GM23338 (cell line): ENCODE data around the gene TMEM179. TPM values are rescaled to one million over a fixed set of nuclear protein-coding genes. Genes with fewer than 3 reads are reported as not detected.

Source experiments
- ATAC-seq: fragments of 200-7000 bp; cut with Tn5 transposase; 3 replicates; pipeline ENCODE4 v1.9.1; 2020
- DNase-seq: peaks from one replicate; pipeline ENCODE4 v3.0.0-alpha.2; 2015; ENCODE audit warnings: low spot score
- H2AFZ ChIP-seq: fragments of 200-600 bp; sonication (generic); 2 replicates; pipeline ENCODE4 v1.8.0; 2016; ENCODE audit warnings: antibody characterized with exemption, mild to moderate bottlenecking, moderate library complexity
- H3F3A ChIP-seq: fragments of 200-600 bp; sonication (generic); replicated peaks from 2 replicates; pipeline ENCODE4 v1.8.0; 2017; ENCODE audit warnings: antibody characterized with exemption, mixed run types, low read depth
- H3K27ac ChIP-seq: fragments of 200-600 bp; sonication (generic); 2 replicates; pipeline ENCODE4 v1.6.1; 2016; ENCODE audit warnings: low read depth
- H3K27me3 ChIP-seq: fragments of 200-600 bp; sonication (generic); 2 replicates; pipeline ENCODE4 v1.8.0; 2016; ENCODE audit warnings: mild to moderate bottlenecking, mixed run types, moderate library complexity; ENCODE audit not compliant: insufficient read depth
- H3K36me3 ChIP-seq: fragments of 200-600 bp; sonication (generic); 2 replicates; pipeline ENCODE4 v1.8.0; 2016; ENCODE audit warnings: mild to moderate bottlenecking; ENCODE audit not compliant: insufficient read depth
- H3K4me1 ChIP-seq: fragments of 200-600 bp; sonication (generic); 2 replicates; pipeline ENCODE4 v1.8.0; 2016; ENCODE audit warnings: mild to moderate bottlenecking, moderate library complexity; ENCODE audit not compliant: insufficient read depth
- H3K4me2 ChIP-seq: fragments of 200-600 bp; sonication (generic); 2 replicates; pipeline ENCODE4 v1.7.1; 2017; ENCODE audit warnings: mixed run types
- H3K4me3 ChIP-seq: fragments of 200-600 bp; sonication (generic); 2 replicates; pipeline ENCODE4 v1.6.1; 2016; ENCODE audit warnings: mixed run types
- H3K79me2 ChIP-seq: fragments of 200-600 bp; sonication (generic); replicated peaks from 2 replicates; pipeline ENCODE4 v1.8.0; 2017; ENCODE audit warnings: mild to moderate bottlenecking; ENCODE audit not compliant: insufficient read depth
- H3K9me2 ChIP-seq: fragments of 200-600 bp; sonication (generic); 2 replicates; pipeline ENCODE4 v1.8.0; 2017; ENCODE audit not compliant: insufficient read depth
- H4K20me1 ChIP-seq: fragments of 200-600 bp; sonication (generic); replicated peaks from 2 replicates; pipeline ENCODE4 v1.8.0; 2017; ENCODE audit warnings: mild to moderate bottlenecking; ENCODE audit not compliant: insufficient read depth
- H3K27ac Mint-ChIP-seq: 2 replicates; pipeline ENCODE4 v1.8.0; 2020; ENCODE audit warnings: inconsistent platforms, mild to moderate bottlenecking, moderate library complexity, mixed read lengths
- H3K27me3 Mint-ChIP-seq: 3 replicates; pipeline ENCODE4 v1.8.0; 2022; ENCODE audit warnings: low read depth, mild to moderate bottlenecking, moderate library complexity, mixed read lengths, inconsistent platforms; ENCODE audit not compliant: insufficient read depth, poor library complexity
- H3K36me3 Mint-ChIP-seq: 3 replicates; pipeline ENCODE4 v1.8.0; 2021; ENCODE audit warnings: low read depth, mild to moderate bottlenecking, inconsistent platforms, moderate library complexity, mixed read lengths
- H3K4me1 Mint-ChIP-seq: 3 replicates; pipeline ENCODE4 v1.8.0; 2020; ENCODE audit warnings: mild to moderate bottlenecking, inconsistent platforms, mixed read lengths
- H3K4me3 Mint-ChIP-seq: 3 replicates; pipeline ENCODE4 v1.8.0; 2021; ENCODE audit warnings: moderate library complexity, mild to moderate bottlenecking, inconsistent platforms, mixed read lengths
- H3K9me3 Mint-ChIP-seq: 3 replicates; pipeline ENCODE4 v1.8.0; 2020; ENCODE audit warnings: moderate library complexity, mild to moderate bottlenecking, inconsistent platforms, mixed read lengths
- EZH2 ChIP-seq: fragments of 200-600 bp; sonication (generic); IDR thresholded peaks from one replicate; pipeline ENCODE4 v1.8.0; 2017; ENCODE audit warnings: antibody characterized with exemption, mild to moderate bottlenecking, low read depth; ENCODE audit not compliant: unreplicated experiment
- NANOG ChIP-seq: IDR thresholded peaks from 2 replicates; pipeline ENCODE4 v1.6.1; 2016; ENCODE audit warnings: antibody characterized with exemption, borderline replicate concordance
- POLR2AphosphoS5 ChIP-seq: IDR thresholded peaks from 2 replicates; pipeline ENCODE4 v1.6.1; 2016; ENCODE audit warnings: antibody characterized with exemption, low read depth
- ZNF114 ChIP-seq: fragments of 250-450 bp; sonication (Bioruptor Pico); IDR thresholded peaks from 2 replicates; pipeline ENCODE4 v1.5.0; 2020; ENCODE audit warnings: mild to moderate bottlenecking, moderate library complexity
- ZNF331 ChIP-seq: fragments of 250-450 bp; sonication (Bioruptor Pico); IDR thresholded peaks from 2 replicates; pipeline ENCODE4 v1.5.0; 2020; ENCODE audit warnings: low read depth, mild to moderate bottlenecking, moderate library complexity
- ZNF462 ChIP-seq: fragments of 250-450 bp; sonication (Bioruptor Pico); IDR thresholded peaks from 2 replicates; pipeline ENCODE4 v1.5.0; 2020; ENCODE audit warnings: mild to moderate bottlenecking, moderate library complexity
- polyA plus RNA-seq: library from polyadenylated mRNA; unstranded; fragments of >200 nt; fragmentation: Nextera tagmentation; extraction: Ambion mirVana; gene quantifications from 2 replicates; pipeline ENCODE4 v1.2.1, GENCODE V29; 2016
- total RNA-seq: library from RNA; depleted of rRNA; stranded (reverse); fragments of >200 nt; shearing (Covaris generic); gene quantifications from 2 replicates; pipeline ENCODE4 v1.2.3, GENCODE V29; 2014
- TF ChIP-seq, protein P1 (sequence below): IDR thresholded peaks from 2 replicates; pipeline ENCODE4 v1.6.1; 2016; ENCODE audit warnings: antibody characterized with exemption
- TF ChIP-seq, protein P2 (sequence below), 2 experiments: fragments of 200-600 bp in 1 of 2; sonication (generic) in 1 of 2; conservative IDR thresholded peaks; 2 replicates each; pipeline versions ENCODE4 v1.5.1 to v1.6.1; 2016 to 2017; ENCODE audit warnings: antibody characterized with exemption in 2 of 2, low read depth in 2 of 2, mild to moderate bottlenecking in 2 of 2, moderate library complexity in 1 of 2

TMEM179 gene
- total and polyA plus RNA-seq, 2 experiments from 2014 or later: 1.0 to 4.8 TPM

DNA sequence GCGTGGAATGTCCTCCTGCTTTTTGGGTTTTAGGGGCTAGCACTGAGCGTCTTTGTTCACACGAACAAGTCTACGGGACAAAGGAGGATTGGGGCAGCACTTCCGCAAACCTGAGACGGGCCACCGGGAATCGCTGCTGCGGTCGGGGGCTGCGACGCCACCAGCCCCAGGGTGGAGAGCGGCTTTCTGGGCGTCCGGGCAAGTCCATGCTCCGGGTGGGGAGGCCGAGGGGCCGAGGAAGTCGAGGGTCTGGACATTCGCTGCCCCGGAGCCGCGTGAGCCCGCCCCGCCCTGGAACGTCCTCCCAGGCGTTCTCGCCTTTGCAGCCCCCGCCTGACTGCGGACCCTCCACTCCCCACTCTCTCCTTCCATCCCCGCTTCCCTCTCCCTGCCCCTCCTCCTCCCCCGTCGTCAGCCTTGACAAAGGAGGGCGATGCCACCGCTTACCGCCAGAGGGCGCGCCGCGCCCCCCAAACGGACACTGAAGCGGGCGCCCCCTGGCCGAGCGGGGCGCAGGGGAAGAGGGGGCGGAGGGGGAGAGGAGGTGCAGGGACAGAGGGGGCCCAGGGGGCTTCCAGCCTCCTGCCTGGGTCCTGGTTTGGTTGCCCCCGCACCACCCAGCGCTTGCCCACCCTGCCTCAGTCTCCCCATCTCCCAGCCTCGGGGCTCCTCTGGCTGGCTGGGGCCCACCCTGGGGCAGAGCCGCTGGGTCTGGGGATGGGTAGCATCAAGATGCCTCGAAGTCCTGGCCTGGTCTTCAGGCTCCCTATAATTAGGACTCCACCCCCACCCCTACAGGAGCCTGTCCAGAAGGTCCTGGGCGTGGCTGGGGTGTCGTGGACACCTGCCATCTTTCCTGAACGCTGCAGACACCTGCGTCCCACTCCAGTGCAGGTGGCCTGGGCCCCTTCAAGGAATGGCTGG lies 45.7 kb upstream of the TMEM179 start (continued):
- TF ChIP-seq ZNF462 (no peak), ZNF114 (no peak)

GRCh38 chr14:104647467-104648043 lies 43.0 kb upstream of the TMEM179 start:
- no peak overlapping the region for H2AFZ ChIP-seq
- peaks cover 5% of the 10 kb centered on the region for H3K36me3 Mint-ChIP-seq
- TF ChIP-seq ZNF114 (no peak), POLR2AphosphoS5 (no peak), ZNF331 (CRISPR knock-in tag) (no peak), EZH2 (no peak), NANOG (no peak)
- TF ChIP-seq, protein P1, sequence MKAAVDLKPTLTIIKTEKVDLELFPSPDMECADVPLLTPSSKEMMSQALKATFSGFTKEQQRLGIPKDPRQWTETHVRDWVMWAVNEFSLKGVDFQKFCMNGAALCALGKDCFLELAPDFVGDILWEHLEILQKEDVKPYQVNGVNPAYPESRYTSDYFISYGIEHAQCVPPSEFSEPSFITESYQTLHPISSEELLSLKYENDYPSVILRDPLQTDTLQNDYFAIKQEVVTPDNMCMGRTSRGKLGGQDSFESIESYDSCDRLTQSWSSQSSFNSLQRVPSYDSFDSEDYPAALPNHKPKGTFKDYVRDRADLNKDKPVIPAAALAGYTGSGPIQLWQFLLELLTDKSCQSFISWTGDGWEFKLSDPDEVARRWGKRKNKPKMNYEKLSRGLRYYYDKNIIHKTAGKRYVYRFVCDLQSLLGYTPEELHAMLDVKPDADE: no peak
- TF ChIP-seq, protein P2, sequence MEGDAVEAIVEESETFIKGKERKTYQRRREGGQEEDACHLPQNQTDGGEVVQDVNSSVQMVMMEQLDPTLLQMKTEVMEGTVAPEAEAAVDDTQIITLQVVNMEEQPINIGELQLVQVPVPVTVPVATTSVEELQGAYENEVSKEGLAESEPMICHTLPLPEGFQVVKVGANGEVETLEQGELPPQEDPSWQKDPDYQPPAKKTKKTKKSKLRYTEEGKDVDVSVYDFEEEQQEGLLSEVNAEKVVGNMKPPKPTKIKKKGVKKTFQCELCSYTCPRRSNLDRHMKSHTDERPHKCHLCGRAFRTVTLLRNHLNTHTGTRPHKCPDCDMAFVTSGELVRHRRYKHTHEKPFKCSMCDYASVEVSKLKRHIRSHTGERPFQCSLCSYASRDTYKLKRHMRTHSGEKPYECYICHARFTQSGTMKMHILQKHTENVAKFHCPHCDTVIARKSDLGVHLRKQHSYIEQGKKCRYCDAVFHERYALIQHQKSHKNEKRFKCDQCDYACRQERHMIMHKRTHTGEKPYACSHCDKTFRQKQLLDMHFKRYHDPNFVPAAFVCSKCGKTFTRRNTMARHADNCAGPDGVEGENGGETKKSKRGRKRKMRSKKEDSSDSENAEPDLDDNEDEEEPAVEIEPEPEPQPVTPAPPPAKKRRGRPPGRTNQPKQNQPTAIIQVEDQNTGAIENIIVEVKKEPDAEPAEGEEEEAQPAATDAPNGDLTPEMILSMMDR (conservative IDR thresholded peaks at IDR 0.05; ENCODE audit: low read depth in 2 of 2): no peak

More at GRCh38 chr14:104647467-104648043, 43.0 kb upstream of the TMEM179 start:
- Mint-ChIP-seq H3K4me1 (peaks cover 10% of the 10 kb centered on the region), H3K27ac (no peak overlapping the region), H3K9me3 (peaks cover 24% of the 10 kb centered on the region), H3K4me3 (no peak overlapping the region; the same call in 2 of the 3 replicates), H3K27me3 (peaks cover 13% of the 10 kb centered on the region)
- no peaks in the 10 kb centered on the region for H3K9me2 ChIP-seq
- no peaks in the 10 kb centered on the region for H3K36me3 ChIP-seq
- H3K27ac ChIP-seq: no peak overlapping the region
- no peaks in the 10 kb centered on the region for H3K79me2 ChIP-seq
- H3F3A ChIP-seq: no peaks in the 10 kb centered on the region
- DNase-seq (no peak), ATAC-seq (no peak)
- H3K27me3 ChIP-seq: peaks cover 8% of the 10 kb centered on the region
- no peaks in the 10 kb centered on the region for H4K20me1 ChIP-seq
- H3K4me1 ChIP-seq: no peaks in the 10 kb centered on the region
- H3K4me3 ChIP-seq: no peak overlapping the region
- no peak overlapping the region for H3K4me2 ChIP-seq
